GM18499 (cell line): Measurements from ENCODE around the gene SP100.

Experiments used
- ATAC-seq: cut with Tn5 transposase; IDR thresholded peaks from one replicate; pipeline ENCODE4 v1.9.1; 2021; ENCODE audit warnings: moderate number of reproducible peaks; ENCODE audit not compliant: insufficient read depth, unreplicated experiment

Gene SP100

GRCh38 chr2:230521386-230521785, 105.4 kb downstream of the SP100 start:
- ATAC-seq, result no peak

- ATAC-seq, result no peak
These were observed 109.7 kb downstream of the SP100 start for GRCh38 chr2:230525682-230526081.

- ATAC-seq, result peak; percentile 46
These were observed 121.6 kb downstream of the SP100 start for GRCh38 chr2:230537531-230537976.

- ATAC-seq, result no peak
These were observed 124.3 kb downstream of the SP100 start for GRCh38 chr2:230540332-230540731.

- ATAC-seq, result peak; percentile 52
These were observed 126.0 kb downstream of the SP100 start for GRCh38 chr2:230541934-230542380.

- no peak for ATAC-seq
These were observed 126.8 kb downstream of the SP100 start for GRCh38 chr2:230542751-230543150.

- no peak for ATAC-seq
These were observed 136.2 kb downstream of the SP100 start for GRCh38 chr2:230552181-230552580.

GRCh38 chr2:230557065-230557464, 141.1 kb downstream of the SP100 start:
- no peak for ATAC-seq

- ATAC-seq, result peak; percentile 53
These were observed 149.1 kb downstream of the SP100 start for GRCh38 chr2:230564805-230565779.

- ATAC-seq, result no peak
These were observed 153.3 kb downstream of the SP100 start for GRCh38 chr2:230569298-230569697.

- ATAC-seq, result no peak
These were observed 155.0 kb downstream of the SP100 start for GRCh38 chr2:230570987-230571386.

GRCh38 chr2:230575642-230576324, 159.8 kb downstream of the SP100 start:
- ATAC-seq, result no peak

- ATAC-seq, result no peak
These were observed 161.1 kb downstream of the SP100 start for GRCh38 chr2:230577114-230577513.

GRCh38 chr2:230578106-230578505, 162.1 kb downstream of the SP100 start:
- ATAC-seq, result no peak

- ATAC-seq, result no peak
These were observed 166.9 kb downstream of the SP100 start for GRCh38 chr2:230582851-230583283.

GRCh38 chr2:230583581-230583980, 167.6 kb downstream of the SP100 start:
- no peak for ATAC-seq

GRCh38 chr2:230586328-230586982, 170.5 kb downstream of the SP100 start:
- no peak for ATAC-seq

GRCh38 chr2:230589025-230589424, 173.0 kb downstream of the SP100 start:
- ATAC-seq, result peak; percentile 10

- ATAC-seq, result peak; percentile 93
These were observed 173.6 kb downstream of the SP100 start for GRCh38 chr2:230589497-230590015.

GRCh38 chr2:230590333-230590732, 174.3 kb downstream of the SP100 start:
- ATAC-seq, result no peak
